Activated CD4-positive, alpha-beta T cell treated with anti-CD3 and anti-CD28 coated beads, Interleukin-2, Interleukin-4, amounts not matched to agents 100 ng/mL and 50 ng/mL, durations not matched to agents 16 hours and 8 hours (primary cell): ENCODE results near the gene KRTAP10-2.

Experiments
- DNase-seq: peaks from one replicate; pipeline ENCODE4 v3.0.0-alpha.2; 2020; ENCODE audit warnings: low spot score

The KRTAP10-2 gene

DNA sequence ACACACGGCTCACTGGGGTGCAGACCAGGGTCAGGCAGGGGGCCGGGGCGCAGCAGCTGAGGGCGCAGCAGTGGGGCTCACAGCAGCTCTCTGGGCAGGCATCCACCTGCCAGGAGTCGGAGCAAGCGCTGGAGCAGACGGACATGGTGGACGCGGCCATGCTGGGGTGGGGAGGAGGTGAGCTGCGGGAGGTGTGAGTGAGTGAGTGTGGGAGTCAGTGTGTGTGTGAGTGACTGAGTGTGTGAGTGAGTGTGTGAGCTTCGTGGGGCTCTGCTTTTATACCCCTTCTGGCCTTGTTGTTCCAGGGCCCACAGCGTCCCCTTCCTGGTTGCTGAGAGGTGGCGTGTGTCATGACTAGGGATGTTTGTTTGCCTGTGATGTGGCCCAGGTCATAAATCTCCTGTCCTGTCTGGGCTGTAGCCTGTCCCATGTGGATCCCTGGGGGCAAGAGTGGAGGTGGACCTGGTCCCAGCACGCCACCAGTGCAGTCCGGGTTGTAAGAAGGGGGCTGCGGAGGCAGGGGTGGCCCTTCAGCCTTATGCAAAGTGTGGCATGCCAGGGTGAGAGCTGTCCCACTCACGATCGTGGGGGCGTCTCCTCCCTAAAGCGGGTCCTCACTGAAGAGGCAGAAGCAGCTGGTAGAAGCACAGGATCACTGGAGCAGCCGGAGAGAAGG lies 11.2 kb downstream of the KRTAP10-2 start, which contains the start of gene KRTAP10-1:
TSS of gene KRTAP10-1 (minus strand) at position 205 of the 676 bp plus-strand sequence. CDS start at position 160, 45 bp downstream.
- DNase-seq: no peak

DNA sequence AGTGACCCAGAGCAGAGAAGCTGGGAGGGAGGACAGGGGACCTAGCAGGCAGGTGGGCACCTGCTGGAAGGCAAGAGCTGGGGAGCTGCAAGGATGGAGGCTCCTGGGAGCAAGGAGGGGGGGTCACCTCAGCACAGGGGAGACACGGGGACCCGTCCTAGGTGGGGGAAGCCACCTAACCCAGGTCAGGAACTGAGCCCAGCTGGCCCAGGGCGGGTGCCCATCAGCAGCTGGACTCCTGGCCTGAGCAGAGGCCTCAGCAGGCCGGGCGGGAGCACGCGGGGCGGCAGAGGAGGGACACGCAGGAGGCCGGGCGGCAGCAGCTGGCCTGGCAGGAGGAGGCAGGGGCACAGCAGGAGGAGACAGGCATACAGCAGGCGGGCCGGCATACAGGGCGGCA lies 12.3 kb downstream of the KRTAP10-2 start:
- DNase-seq: no peak

DNA sequence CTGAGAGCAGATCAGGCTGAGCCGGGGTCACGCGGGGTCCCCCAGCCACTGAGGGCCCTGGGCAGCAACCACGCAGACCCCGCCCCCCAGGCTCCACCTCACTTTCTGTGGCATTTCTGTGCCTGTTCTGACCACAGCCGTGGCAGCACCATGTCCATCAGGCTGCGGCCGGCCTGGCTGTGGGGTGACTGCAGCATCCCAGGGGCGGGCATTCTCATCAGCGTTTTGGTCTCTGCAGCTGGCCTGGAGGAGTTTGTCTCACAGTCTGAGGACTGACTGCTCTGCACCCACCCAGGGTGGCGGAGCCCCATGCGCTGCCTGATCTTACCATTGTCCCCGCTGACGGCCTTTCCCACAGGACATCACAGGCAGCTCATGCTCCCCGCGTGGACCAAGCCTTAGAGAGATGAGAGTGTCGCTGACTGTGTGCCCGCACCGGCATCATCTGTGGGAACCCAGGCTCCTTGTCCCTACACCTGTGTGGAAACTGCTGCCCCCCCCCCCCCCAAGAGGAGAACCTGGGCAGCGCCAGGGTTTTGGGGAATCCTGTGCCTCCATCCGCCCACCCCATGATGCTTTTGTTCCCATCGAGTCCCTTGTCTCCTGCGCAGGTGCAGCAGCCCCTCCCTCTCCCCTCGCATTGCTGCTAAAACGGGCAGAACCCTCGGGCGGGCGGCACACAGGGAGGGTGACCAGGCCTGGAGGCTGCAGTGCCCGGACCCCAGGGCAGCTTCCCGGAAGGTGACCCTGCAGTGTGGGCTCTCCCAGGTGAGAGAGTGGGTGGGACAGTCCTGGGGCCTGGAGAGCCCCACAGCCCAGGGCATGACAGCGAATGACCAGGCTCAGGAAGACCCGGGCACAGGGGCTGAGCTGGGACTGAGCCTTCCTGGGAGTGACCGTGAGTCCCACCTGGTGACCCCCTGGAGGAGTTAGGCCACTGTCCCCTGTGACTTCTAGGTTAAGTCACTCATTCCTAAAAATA lies 13.1 kb downstream of the KRTAP10-2 start:
- DNase-seq: no peak

DNA sequence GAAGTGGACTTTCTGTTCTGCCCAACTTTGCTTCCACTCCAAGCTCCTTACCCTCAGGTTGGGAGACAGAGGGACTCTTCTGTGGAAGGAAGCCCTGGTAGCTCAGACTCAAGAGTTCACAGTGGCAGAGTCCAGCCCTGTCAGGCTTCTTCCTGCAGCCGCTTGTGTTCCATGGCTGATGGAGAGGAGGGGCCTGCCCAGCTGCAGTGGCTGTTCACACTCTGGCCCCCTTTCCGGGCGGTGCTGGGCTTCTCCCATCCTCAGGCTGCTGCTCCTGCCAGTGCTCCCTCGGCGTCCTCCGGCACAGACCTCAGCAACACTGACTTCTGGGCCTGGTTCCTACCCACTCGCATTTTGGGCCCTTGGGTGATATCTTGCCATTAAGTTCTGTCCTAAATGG lies 15.3 kb downstream of the KRTAP10-2 start:
- DNase-seq: no peak

DNA sequence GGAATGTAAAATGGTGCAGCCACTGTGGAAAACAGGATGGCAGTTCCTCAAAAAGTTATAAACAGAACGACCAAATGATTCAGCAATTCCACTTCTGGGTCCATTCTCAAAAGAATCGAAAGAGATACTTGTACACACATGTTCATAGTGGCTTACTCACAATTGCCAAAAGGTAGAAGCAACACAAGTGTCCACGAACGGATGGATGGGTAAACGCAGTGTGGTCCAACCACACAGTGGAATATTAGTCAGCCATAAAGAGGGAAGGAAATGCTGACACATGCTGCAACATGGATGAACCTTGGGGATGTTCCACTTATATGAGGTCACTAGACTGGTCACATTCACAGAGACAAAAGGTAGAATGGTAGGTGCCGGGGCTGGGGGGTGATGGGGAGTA lies 16.6 kb downstream of the KRTAP10-2 start:
- DNase-seq: no peak

DNA sequence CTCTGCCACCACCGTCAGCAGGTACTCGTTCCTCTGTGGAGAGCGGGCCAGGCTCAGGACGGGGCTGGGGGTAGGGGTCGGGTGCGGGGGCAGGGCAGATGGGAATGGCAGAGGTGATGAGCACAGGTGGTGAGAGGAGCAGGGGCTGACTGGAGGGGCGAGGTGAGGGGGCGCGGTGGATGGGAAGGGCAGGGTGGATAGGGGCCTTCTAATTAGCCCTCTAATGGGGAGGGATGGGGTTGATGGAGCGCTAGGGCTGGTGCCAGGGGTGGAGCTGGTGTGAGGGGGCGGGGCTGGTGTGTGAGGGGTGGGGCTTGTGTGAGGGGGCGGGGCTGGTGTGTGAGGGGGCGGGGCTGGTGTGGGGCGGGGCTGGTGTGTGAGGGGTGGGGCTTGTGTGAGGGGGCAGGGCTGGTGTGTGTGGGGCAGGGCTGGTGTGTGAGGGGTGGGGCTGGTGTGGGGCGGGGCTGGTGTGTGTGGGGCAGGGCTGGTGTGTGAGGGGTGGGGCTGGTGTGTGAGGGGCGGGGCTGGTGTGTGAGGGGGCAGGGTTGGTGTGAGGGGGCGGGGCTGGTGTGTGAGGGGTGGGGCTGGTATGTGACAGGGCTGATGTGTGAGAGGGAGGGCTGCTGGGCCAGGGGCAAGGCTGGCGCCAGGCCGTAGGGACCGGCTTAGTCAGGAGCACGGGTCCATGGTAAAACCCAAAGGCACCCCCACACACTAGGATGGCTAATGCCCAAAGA lies 17.2 kb downstream of the KRTAP10-2 start:
- no peak for DNase-seq

DNA sequence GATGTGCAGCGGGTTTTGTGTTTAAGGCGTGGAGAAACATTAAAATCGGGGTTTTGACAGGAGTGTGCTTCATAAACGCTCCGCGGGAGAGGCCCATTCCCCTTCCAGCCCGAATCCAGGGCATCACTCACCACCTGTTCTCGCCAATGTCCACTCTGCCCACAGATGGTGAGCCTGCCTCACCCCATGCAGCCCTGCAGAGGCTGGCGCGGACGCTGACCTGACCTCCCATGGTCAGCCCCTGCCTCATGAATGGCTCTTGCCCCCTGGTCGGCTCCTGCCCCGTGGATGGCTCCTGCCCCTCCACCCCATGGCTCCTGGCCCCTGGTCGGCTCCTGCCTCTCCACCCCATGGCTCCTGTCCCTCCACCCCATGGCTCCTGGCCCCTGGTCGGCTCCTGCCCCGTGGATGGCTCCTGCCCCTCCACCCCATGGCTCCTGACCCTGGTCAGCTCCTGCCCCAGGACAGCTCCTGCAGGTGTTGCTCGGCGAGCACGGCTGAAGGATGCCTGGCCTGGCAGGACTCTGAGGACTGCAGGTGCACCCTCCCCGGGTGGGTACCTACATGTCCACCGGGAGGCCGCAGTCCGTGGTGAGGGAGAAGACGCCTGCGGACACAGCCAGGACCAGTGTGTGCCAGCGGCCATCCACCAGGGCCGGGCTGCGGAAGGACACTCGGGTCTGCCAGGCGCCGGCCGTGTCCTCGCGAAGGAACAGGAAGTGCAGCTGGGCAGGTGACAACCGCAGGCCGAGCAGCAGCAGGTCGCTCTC lies 18.0 kb downstream of the KRTAP10-2 start:
- DNase-seq: no peak

DNA sequence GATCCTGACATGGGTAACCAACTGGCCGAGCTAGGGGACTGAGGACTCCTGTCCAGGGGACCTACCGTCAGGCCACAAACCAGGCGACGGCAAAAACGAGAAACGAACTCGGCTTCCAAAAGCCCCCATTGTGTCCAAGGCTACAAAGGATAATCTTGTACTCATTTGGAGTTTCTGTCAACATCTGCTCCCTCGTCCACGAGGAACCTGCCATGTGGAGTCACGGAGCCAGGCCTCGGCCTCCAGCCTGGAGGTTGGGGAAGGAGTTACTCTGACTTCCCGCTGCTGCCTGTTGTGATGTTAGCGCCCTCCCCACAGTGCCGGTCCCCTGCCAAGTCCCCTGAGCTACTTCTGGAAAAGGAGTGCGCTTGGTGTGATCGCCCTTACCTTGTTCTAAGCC lies 18.6 kb downstream of the KRTAP10-2 start:
- DNase-seq: no peak

DNA sequence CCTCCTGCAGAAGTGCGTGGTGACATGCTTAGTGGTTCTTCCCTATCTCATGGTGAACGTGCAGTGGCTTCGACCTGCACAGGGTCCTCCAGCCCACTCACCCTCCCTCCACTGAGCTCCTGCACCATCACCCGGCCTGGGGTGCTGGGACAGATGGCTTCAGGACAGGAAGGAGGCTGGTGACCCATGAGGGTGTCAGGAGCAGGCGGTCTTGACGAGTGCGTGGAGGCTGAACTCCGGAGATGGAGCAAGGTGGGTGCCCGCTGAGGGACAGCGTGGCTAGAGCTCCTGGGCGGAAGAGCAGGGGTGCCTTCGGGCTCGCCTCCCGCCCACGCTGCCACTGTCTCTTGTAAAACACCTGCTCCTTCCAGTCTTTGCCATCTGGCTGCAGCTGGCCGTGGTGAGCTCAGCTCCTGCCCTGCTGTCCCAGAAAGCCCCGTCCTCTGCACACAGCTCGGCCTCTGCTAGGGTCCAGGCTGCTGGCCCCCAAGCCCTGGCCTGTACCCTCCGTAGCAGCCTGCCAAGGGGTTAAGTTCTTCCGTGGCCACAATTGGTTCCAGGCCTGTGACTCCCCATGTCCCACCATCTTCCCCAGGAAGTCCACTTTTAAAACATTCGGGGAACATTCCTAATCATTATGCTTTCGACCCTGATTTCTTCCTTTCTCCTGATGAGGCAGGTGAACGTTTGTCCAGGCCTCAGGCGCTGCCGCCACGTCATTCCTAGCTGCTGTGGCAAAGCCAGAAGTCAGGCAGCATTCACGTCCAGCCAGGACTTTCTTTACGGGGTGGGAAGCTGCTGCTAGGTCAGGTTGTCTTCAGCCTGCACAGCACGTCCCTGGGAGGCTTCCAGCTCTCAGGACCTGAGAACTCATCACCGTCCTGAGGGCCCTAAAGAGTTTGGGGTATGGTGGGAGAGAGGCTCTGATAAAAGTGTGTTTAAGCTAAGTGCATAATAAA lies 19.4 kb downstream of the KRTAP10-2 start:
- no peak for DNase-seq

DNA sequence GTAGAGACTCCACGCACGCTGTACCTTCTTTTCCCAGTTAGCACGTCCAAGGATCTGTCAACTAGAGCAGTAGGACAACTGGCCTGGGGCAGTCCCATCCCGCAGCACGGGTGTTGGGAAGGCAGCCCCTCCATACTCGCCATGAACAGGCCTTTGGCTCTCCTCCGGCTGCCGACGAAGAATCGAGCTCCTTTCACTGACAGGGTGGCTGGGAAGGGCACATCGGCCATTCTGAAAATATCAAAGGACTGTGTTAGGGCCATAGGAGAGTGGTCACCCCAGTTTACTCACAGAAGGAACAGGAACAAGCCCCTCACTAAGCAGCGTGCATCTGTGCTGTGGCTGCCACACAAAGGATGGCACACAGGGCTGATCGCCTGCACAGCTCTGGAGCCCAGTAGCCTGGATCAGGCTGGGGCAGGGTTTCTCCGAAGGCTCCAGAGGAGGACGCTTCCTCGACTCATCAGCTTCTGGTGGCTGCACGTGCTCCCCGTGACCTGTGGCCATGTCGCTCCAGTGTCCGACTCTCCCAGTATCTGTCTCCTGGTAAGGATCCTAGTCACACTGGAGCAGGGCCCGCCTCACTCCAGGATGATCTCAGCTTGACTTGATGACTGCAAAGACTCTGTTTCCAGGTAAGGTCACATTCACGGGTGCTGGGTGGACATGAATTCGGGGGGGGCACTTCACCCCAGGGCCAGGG lies 20.3 kb downstream of the KRTAP10-2 start:
- no peak for DNase-seq

DNA sequence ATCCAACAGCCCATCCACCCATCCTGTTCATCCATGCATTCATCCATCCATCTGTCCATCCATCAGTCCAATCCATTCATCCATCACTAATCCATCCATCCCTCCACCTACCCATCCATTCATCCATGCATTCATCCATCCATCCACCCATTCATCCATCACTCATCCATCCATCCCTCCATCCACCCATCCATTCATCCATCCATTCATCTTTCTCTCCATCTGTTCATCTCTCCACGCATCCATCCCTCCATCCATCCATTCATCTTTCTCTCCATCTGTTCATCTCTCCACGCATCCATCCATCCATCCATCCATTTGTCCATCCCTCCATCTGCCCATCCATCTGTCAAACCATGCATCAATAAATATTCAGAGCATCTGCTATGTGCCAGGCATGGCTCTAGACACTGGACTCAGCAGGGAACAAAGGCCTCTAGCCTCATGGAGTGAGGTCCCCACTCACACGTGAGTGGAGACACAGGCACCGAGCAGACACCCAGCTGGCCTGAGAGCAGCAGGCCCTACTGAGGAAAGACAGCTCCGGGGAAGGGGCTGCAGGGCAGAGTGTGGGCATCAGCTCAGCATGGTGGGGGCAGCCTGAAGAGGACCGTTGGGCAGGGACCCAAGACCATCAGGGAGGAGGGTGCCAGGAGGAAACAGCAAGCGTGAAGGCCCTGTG lies 20.9 kb downstream of the KRTAP10-2 start:
- DNase-seq: no peak

DNA sequence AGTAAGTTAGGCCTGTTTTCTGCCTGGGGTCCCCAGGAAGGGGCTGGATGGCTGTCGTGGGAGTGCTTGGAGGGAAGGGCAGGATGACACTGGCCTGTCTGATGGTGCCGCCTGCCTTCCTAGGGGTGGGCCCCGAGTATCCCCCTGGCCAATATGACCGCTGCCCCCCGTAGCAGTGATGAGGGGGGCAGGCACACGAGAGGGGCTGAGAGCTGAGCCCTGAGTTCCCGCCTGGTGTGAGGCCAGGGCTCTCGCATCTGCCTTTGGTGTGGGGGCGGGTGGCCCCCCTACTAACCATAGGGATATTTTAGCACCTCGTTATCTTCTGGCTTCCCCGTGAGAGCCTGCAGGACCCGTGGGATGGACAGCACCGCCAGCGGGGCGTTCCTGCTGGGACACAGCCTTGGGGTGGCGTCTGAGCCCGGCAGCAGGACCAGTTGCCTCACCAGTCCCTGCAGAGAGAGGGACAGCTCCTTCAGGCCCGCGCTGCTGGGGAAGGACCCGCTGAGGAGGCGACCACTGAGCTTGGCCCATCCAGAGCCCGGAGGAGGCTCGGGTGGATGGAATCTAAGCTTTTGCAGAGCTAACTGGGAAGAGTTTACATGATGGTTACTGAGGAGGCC lies 21.7 kb downstream of the KRTAP10-2 start:
- no peak for DNase-seq

DNA sequence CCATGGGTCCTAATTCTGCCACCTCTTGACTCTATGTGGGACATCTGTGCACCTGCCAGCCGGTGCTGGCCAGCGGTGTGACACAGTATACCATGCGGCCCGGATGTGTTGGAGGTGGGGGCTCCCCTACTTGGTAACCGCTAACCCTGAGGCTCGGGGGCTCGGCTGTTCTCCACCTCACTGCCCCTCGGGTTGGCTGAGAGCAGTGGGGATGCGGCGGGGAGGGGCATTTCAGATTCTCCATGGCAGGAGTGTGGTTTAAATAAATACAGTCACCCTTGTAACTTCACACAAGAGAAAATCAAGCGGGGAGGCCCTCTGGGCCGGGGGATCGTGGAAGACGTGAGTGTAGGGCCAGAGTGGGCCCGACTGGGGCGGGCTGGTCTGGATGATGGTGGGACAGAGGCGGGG lies 22.3 kb downstream of the KRTAP10-2 start:
- no peak for DNase-seq

DNA sequence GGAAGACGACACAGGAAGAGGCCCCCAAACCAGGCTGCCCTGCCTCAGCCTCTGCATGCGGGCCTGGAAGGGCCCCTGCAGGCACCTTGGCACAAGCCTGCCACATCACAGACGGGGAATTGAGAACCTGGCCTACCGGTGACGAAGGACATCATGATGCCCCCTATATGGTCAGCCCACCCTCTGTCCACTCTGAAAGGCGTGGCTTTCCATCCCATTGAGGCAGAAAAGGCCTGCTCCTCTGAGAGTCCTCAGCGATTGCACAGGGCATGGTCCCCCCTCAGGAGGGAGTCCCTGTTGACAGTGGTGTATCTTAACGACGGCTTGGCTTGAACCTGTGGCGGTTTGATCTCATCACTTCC lies 22.7 kb downstream of the KRTAP10-2 start:
- no peak for DNase-seq

DNA sequence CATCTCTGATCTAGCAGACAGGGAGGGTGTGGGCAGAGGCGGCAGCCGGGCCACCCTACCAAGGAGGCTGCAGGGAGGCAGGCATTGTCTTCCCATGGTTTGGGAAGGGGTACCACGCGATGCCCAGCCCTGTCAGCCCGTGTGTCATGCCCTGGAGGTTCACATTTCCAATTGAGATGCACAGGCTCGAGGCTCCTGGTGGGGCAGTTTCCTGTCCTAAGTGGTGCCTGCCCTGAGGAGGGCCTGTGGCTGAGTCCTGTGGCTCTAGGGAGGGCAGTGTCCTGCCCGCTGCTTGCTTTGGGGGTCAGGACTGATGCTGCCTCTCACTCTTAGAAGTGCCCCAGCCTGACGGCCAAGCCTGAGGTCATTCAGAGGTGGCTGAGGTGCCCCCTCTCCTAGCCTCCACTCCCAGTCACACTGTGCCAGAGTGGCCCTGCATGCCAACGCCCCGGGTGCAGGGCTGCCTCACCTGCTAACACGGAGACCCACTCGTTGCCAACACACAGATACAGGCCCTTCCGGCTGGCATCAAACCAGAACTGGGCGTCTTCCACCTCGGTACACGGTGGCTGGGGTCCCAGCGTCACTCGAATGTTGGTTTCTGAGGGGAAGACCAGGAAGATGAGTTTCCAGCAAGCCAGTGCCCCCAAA lies 23.2 kb downstream of the KRTAP10-2 start:
- no peak for DNase-seq

DNA sequence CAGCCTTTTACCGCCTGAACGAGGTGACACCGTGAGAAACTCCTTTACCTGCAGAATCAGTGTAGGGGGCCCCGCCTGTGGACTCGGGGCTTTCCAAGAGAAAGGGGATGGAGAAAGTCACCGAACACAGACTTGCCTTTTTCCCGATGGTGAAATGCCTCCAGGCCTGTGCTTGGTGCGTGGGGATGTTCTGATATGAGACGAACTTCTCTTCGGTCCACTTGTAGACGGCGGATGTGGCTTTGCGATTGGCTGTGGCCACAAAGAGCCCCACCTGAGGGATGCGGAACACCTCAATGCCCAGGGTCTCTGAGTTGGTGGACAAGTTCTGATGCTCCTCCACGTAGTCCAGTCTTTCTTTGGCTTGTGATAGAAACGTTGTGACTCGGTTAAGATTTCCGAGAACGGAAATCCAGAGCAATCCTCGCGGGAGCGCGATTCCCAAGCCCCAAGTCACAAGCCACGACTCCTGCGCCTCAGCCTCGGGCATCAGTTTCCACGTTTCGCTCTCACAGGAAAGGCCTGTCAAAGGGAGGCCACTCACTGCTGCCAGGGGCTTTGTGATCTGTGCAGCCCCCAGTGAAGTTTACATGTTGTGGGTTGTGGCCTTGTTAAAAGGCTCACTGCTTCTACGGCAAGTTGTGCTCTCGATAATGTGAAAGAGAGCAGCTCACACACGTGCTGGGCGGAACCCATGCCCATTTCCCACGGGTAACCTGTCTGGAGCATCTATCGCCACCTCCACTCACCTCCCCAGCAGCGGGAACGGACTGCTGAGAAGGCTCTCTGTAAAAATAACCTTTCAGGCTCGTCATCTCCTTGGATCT lies 23.9 kb downstream of the KRTAP10-2 start:
- DNase-seq: no peak
